Gastrocnemius medialis (tissue), 4 donors: ENCODE results near the gene APOC3. TPM values are rescaled to one million over a fixed set of nuclear protein-coding genes. Genes with fewer than 3 reads are reported as not detected.

Source experiments
- ATAC-seq, 2 donors: fragments of 150-250 bp; one replicate each; pipeline ENCODE4 v1.9.1; 2016
- DNase-seq, 2 donors: peaks; one replicate each; pipeline ENCODE4 v3.0.0-alpha.2; 2019
- H3K27ac ChIP-seq, 4 donors: fragments of 200-600 bp; sonication (generic); 1 replicate in 1 of 4; 2 replicates in 3 of 4; pipeline ENCODE4 v1.5.1; 2016 to 2018; ENCODE audit warnings: mild to moderate bottlenecking in 2 of 4, moderate library complexity in 1 of 4
- H3K27me3 ChIP-seq, 3 donors: fragments of 200-600 bp; sonication (generic) in 2 of 3; 1 replicate in 1 of 3; 2 replicates in 2 of 3; pipeline versions ENCODE4 v1.5.1 to v1.6.0; 2016 to 2019; ENCODE audit warnings: mild to moderate bottlenecking in 1 of 3, moderate library complexity in 1 of 3
- H3K36me3 ChIP-seq, 2 donors: fragments of 200-600 bp; sonication (generic) in 1 of 2; one replicate each; pipeline ENCODE4 v1.5.1; 2017 to 2018
- H3K4me1 ChIP-seq, 2 donors: fragments of 200-600 bp; sonication (generic) in 1 of 2; one replicate each; pipeline ENCODE4 v1.5.1; 2016 to 2017; ENCODE audit warnings: mild to moderate bottlenecking in 2 of 2
- H3K4me3 ChIP-seq, 4 donors: fragments of 200-600 bp; sonication (generic) in 3 of 4; 1 replicate in 1 of 4; 2 replicates in 3 of 4; pipeline ENCODE4 v1.5.1; 2016 to 2019; ENCODE audit warnings: mild to moderate bottlenecking in 2 of 4
- H3K9me3 ChIP-seq, 3 donors: fragments of 200-600 bp; sonication (generic) in 2 of 3; 1 replicate in 1 of 3; 2 replicates in 2 of 3; pipeline ENCODE4 v1.5.1; 2016 to 2019
- CTCF ChIP-seq, 5 experiments: fragments of 450-650 bp in 3 of 5; fragments of 200-600 bp in 2 of 5; sonication (generic) in 2 of 5; IDR thresholded peaks in 4 of 5; conservative IDR thresholded peaks in 1 of 5; 1 replicate in 4 of 5; 2 replicates in 1 of 5; pipeline ENCODE4 v1.5.1; 2016 to 2019; ENCODE audit warnings: antibody characterized with exemption in 5 of 5, mild to moderate bottlenecking in 3 of 5, moderate library complexity in 3 of 5
- POLR2A ChIP-seq, 2 donors: fragments of 450-650 bp; IDR thresholded peaks; one replicate each; pipeline ENCODE4 v1.6.1; 2017; ENCODE audit warnings: antibody characterized with exemption in 2 of 2, mild to moderate bottlenecking in 2 of 2, moderate library complexity in 2 of 2
- in situ Hi-C, 4 donors: fragments of 200-750 bp; cut with MboI; loops; one replicate each; pipeline versions ENCODE4 v1.15.0 to v1.8.0; 2017; ENCODE audit warnings: low sequenced_read_pairs in 4 of 4
- intact Hi-C: fragments of 100-400 bp; cut with DNase I; formaldehyde crosslinking; loops from one replicate; pipeline ENCODE4 v1.15.1; 2023; ENCODE audit warnings: low total_unique reads
- total RNA-seq, 4 donors: library from RNA; depleted of rRNA; stranded (reverse); fragments of >200 nt; gene quantifications; one replicate each; pipeline versions ENCODE4 v1.1.0 to v1.2.3, GENCODE V29; 2016

The APOC3 gene
- total RNA-seq, 4 donors from 2014 or later, result 19.3 to 45.7 TPM; not detected in 2

- TF ChIP-seq POLR2A (IDR thresholded peaks at IDR 0.05), result no peak
- intact Hi-C loops (no loop called here), in situ Hi-C loops (no loop called here)
- Histone ChIP-seq H3K4me3 (no peak overlapping the region), H3K27ac (no peak overlapping the region), H3K36me3 (peaks cover 0 to 1% of the 10 kb centered on the region in 2 donors), H3K9me3 (no peaks in the 10 kb centered on the region), H3K4me1 (peaks cover 10 to 14% of the 10 kb centered on the region in 2 donors), H3K27me3 (no peaks in the 10 kb centered on the region)
- ATAC-seq (no peak), DNase-seq (no peak)
Observed at GRCh38 chr11:116838321-116839084, 8.8 kb downstream of the APOC3 start.

GRCh38 chr11:116840224-116840745, 10.6 kb downstream of the APOC3 start:
- ATAC-seq, result no peak
- Histone ChIP-seq H3K4me3 (no peak overlapping the region), H3K9me3 (no peaks in the 10 kb centered on the region), H3K4me1 (peaks cover 5 to 18% of the 10 kb centered on the region in 2 donors), H3K27me3 (no peaks in the 10 kb centered on the region), H3K36me3 (peaks cover 0 to 15% of the 10 kb centered on the region in 2 donors), H3K27ac (no peak overlapping the region)
- intact Hi-C loops, result no loop called here
- in situ Hi-C loops, result no loop called here
- no peak for DNase-seq
- TF ChIP-seq POLR2A (IDR thresholded peaks at IDR 0.05) (no peak), CTCF (IDR thresholded peaks at IDR 0.05 in 4 of 5, conservative IDR thresholded peaks at IDR 0.05 in 1 of 5) (no peak)

GRCh38 chr11:116840746-116841296, 11.1 kb downstream of the APOC3 start:
- intact Hi-C loops, result no loop called here
- DNase-seq (no peak), ATAC-seq (no peak)
- H3K36me3 ChIP-seq, result peaks cover 0 to 21% of the 10 kb centered on the region in 2 donors
- H3K4me3 ChIP-seq, result no peak overlapping the region
- H3K4me1 ChIP-seq, result peaks cover 0 to 13% of the 10 kb centered on the region in 2 donors
- no peaks in the 10 kb centered on the region for H3K9me3 ChIP-seq
- no peak overlapping the region for H3K27ac ChIP-seq
- no peaks in the 10 kb centered on the region for H3K27me3 ChIP-seq
- in situ Hi-C loops, result no loop called here
- TF ChIP-seq CTCF (IDR thresholded peaks at IDR 0.05 in 4 of 5, conservative IDR thresholded peaks at IDR 0.05 in 1 of 5) (no peak), POLR2A (IDR thresholded peaks at IDR 0.05) (no peak)

- no peak for ATAC-seq
- in situ Hi-C loops, result no loop called here
- H3K27ac ChIP-seq, result no peak overlapping the region
- H3K4me3 ChIP-seq, result no peak overlapping the region
- peaks cover 0 to 5% of the 10 kb centered on the region in 2 donors for H3K4me1 ChIP-seq
- no peak for DNase-seq
- intact Hi-C loops, result no loop called here
- peaks cover 0 to 33% of the 10 kb centered on the region in 2 donors for H3K36me3 ChIP-seq
- TF ChIP-seq POLR2A (IDR thresholded peaks at IDR 0.05) (no peak), CTCF (IDR thresholded peaks at IDR 0.05 in 4 of 5, conservative IDR thresholded peaks at IDR 0.05 in 1 of 5) (no peak)
- H3K27me3 ChIP-seq, result no peaks in the 10 kb centered on the region
- H3K9me3 ChIP-seq, result no peaks in the 10 kb centered on the region
Observed at GRCh38 chr11:116842117-116842516, 12.4 kb downstream of the APOC3 start.

- in situ Hi-C loops (no loop called here), intact Hi-C loops (no loop called here)
- no peak for ATAC-seq
- no peak for TF ChIP-seq POLR2A (IDR thresholded peaks at IDR 0.05)
- TF ChIP-seq CTCF (IDR thresholded peaks at IDR 0.05 in 4 of 5, conservative IDR thresholded peaks at IDR 0.05 in 1 of 5), result no peak
- peaks cover 0 to 5% of the 10 kb centered on the region in 2 donors for H3K4me1 ChIP-seq
- H3K27me3 ChIP-seq, result no peaks in the 10 kb centered on the region
- H3K4me3 ChIP-seq, result no peak overlapping the region
- H3K27ac ChIP-seq, result no peak overlapping the region
- H3K36me3 ChIP-seq, result peaks cover 0 to 41% of the 10 kb centered on the region in 2 donors
- DNase-seq, result no peak
- no peaks in the 10 kb centered on the region for H3K9me3 ChIP-seq
Observed at GRCh38 chr11:116842909-116843308, 13.2 kb downstream of the APOC3 start.
